HG03439 (cell line): ENCODE data around the gene CUBN.

Experiments used
- ATAC-seq: cut with Tn5 transposase; IDR thresholded peaks from one replicate; pipeline ENCODE4 v1.9.1; 2021; ENCODE audit warnings: mild to moderate bottlenecking, moderate library complexity; ENCODE audit not compliant: unreplicated experiment

The CUBN gene

GRCh38 chr10:16890691-16891090, 238.9 kb downstream of the CUBN start:
- ATAC-seq: no peak

- no peak for ATAC-seq
These were observed 242.0 kb downstream of the CUBN start for GRCh38 chr10:16887565-16887964.

- ATAC-seq: no peak
These were observed 243.6 kb downstream of the CUBN start for GRCh38 chr10:16886031-16886430.

GRCh38 chr10:16884497-16884896, 245.1 kb downstream of the CUBN start:
- no peak for ATAC-seq

- ATAC-seq: no peak
These were observed 246.5 kb downstream of the CUBN start for GRCh38 chr10:16883084-16883483.

- no peak for ATAC-seq
These were observed 259.3 kb downstream of the CUBN start for GRCh38 chr10:16870331-16870730.

- ATAC-seq: no peak
These were observed 261.6 kb downstream of the CUBN start for GRCh38 chr10:16867990-16868389.

GRCh38 chr10:16867556-16867955, 262.1 kb downstream of the CUBN start:
- no peak for ATAC-seq

GRCh38 chr10:16866541-16867275, 262.9 kb downstream of the CUBN start:
- no peak for ATAC-seq

- ATAC-seq: no peak
These were observed 263.8 kb downstream of the CUBN start for GRCh38 chr10:16865766-16866165.

- ATAC-seq: no peak
These were observed 265.8 kb downstream of the CUBN start for GRCh38 chr10:16863766-16864165.

- ATAC-seq: no peak
These were observed 272.2 kb downstream of the CUBN start for GRCh38 chr10:16857419-16857818.

- no peak for ATAC-seq
These were observed 273.0 kb downstream of the CUBN start for GRCh38 chr10:16856567-16856966.

GRCh38 chr10:16856092-16856491, 273.5 kb downstream of the CUBN start:
- no peak for ATAC-seq

GRCh38 chr10:16854623-16855022, 275.0 kb downstream of the CUBN start:
- ATAC-seq: no peak

- ATAC-seq: no peak
These were observed 275.8 kb downstream of the CUBN start for GRCh38 chr10:16853809-16854208.

- no peak for ATAC-seq
These were observed 276.4 kb downstream of the CUBN start for GRCh38 chr10:16853201-16853600.

- no peak for ATAC-seq
These were observed 277.0 kb downstream of the CUBN start for GRCh38 chr10:16852624-16853023.

GRCh38 chr10:16848562-16849154, 281.0 kb downstream of the CUBN start:
- ATAC-seq: no peak

- no peak for ATAC-seq
These were observed 282.0 kb downstream of the CUBN start for GRCh38 chr10:16847644-16848043.

GRCh38 chr10:16845248-16845647, 284.4 kb downstream of the CUBN start:
- no peak for ATAC-seq

- ATAC-seq: peak; percentile 66
These were observed 286.2 kb downstream of the CUBN start for GRCh38 chr10:16843252-16843870.
